Natural killer cell treated with Interleukin-12 subunit alpha and Interleukin-12 subunit beta and Interleukin-15 and Interleukin-18, amount 100 ng/mL, for 72 hours (primary cell): ENCODE measurements around the gene PARVG. TPM values are rescaled to one million over a fixed set of nuclear protein-coding genes. Genes with fewer than 3 reads are reported as not detected.

Experiments
- ATAC-seq, 2 donors: fragments of 150-1000 bp; cut with Tn5 transposase in 1 of 2; sonication (Bioruptor Pico), chemical (Tn5 transposase) in 1 of 2; 2 replicates each; pipeline ENCODE4 v1.10.0; 2021
- DNase-seq: peaks from one replicate; pipeline ENCODE4 v3.0.0; 2022; ENCODE audit warnings: low spot score
- H3K27ac Mint-ChIP-seq, 2 donors: 1 replicate in 1 of 2; 2 replicates in 1 of 2; pipeline ENCODE4 v1.8.0; 2022; ENCODE audit warnings: mixed read lengths in 2 of 2, mild to moderate bottlenecking in 1 of 2, moderate library complexity in 1 of 2
- H3K27me3 Mint-ChIP-seq, 2 donors: 1 replicate in 1 of 2; 2 replicates in 1 of 2; pipeline ENCODE4 v1.8.0; 2022; ENCODE audit warnings: mixed read lengths in 2 of 2
- H3K36me3 Mint-ChIP-seq: one replicate; pipeline ENCODE4 v1.8.0; 2022; ENCODE audit warnings: mixed read lengths
- H3K4me1 Mint-ChIP-seq, 2 donors: 1 replicate in 1 of 2; 2 replicates in 1 of 2; pipeline ENCODE4 v1.8.0; 2022; ENCODE audit warnings: low read depth in 2 of 2, mixed read lengths in 2 of 2, mild to moderate bottlenecking in 1 of 2
- H3K4me3 Mint-ChIP-seq: one replicate; pipeline ENCODE4 v1.8.0; 2022; ENCODE audit warnings: mixed read lengths
- H3K9me3 Mint-ChIP-seq: 2 replicates; pipeline ENCODE4 v1.8.0; 2022; ENCODE audit warnings: mixed read lengths
- total RNA-seq, 2 donors: library from RNA; stranded (reverse); gene quantifications; one replicate each; pipeline ENCODE4 v1.2.3, GENCODE V29; 2022

Gene PARVG
- total RNA-seq, 2 donors from 2014 or later: 64.6 to 85.8 TPM

- DNase-seq: no peak
- Mint-ChIP-seq H3K9me3 (no peaks in the 10 kb centered on the region), H3K4me1 (no peaks in the 10 kb centered on the region), H3K4me3 (no peak overlapping the region), H3K27ac (no peak overlapping the region), H3K27me3 (peaks cover 0 to 2% of the 10 kb centered on the region in 2 donors), H3K36me3 (no peaks in the 10 kb centered on the region)
- no peak for ATAC-seq
Observed at GRCh38 chr22:44161673-44162072, 19.1 kb upstream of the PARVG start.

GRCh38 chr22:44162960-44163359 is 17.8 kb upstream of the PARVG start:
- no peak overlapping the region for H3K27ac Mint-ChIP-seq
- H3K4me1 Mint-ChIP-seq: no peaks in the 10 kb centered on the region

GRCh38 chr22:44163536-44163935 is 17.2 kb upstream of the PARVG start:
- H3K27ac Mint-ChIP-seq: no peak overlapping the region
- H3K36me3 Mint-ChIP-seq: no peaks in the 10 kb centered on the region
- no peak overlapping the region for H3K4me3 Mint-ChIP-seq
- DNase-seq (no peak), ATAC-seq (no peak)
- no peaks in the 10 kb centered on the region for H3K4me1 Mint-ChIP-seq
- no peaks in the 10 kb centered on the region for H3K9me3 Mint-ChIP-seq
- H3K27me3 Mint-ChIP-seq: peaks cover 0 to 2% of the 10 kb centered on the region in 2 donors

More at GRCh38 chr22:44162960-44163359, 17.8 kb upstream of the PARVG start:
- DNase-seq (no peak), ATAC-seq (no peak)
- Mint-ChIP-seq H3K27me3 (peaks cover 0 to 2% of the 10 kb centered on the region in 2 donors), H3K36me3 (no peaks in the 10 kb centered on the region), H3K4me3 (no peak overlapping the region), H3K9me3 (no peaks in the 10 kb centered on the region)

- Mint-ChIP-seq H3K36me3 (no peaks in the 10 kb centered on the region), H3K27me3 (peaks cover 0 to 2% of the 10 kb centered on the region in 2 donors), H3K27ac (no peak overlapping the region), H3K4me3 (no peak overlapping the region), H3K9me3 (no peaks in the 10 kb centered on the region), H3K4me1 (no peaks in the 10 kb centered on the region)
- ATAC-seq (no peak), DNase-seq (no peak)
Observed at GRCh38 chr22:44164031-44164430, 16.7 kb upstream of the PARVG start.

- no peak overlapping the region for H3K27ac Mint-ChIP-seq
- DNase-seq (no peak), ATAC-seq (no peak)
- no peaks in the 10 kb centered on the region for H3K9me3 Mint-ChIP-seq
- H3K4me1 Mint-ChIP-seq: no peaks in the 10 kb centered on the region
- no peak overlapping the region for H3K4me3 Mint-ChIP-seq
- no peaks in the 10 kb centered on the region for H3K36me3 Mint-ChIP-seq
- peaks cover 0 to 2% of the 10 kb centered on the region in 2 donors for H3K27me3 Mint-ChIP-seq
Observed at GRCh38 chr22:44165286-44165874, 15.3 kb upstream of the PARVG start.

GRCh38 chr22:44166498-44167276 is 14.0 kb upstream of the PARVG start:
- H3K4me1 Mint-ChIP-seq: no peaks in the 10 kb centered on the region
- no peaks in the 10 kb centered on the region for H3K27me3 Mint-ChIP-seq
- H3K27ac Mint-ChIP-seq: no peak overlapping the region
- no peak for ATAC-seq
- no peaks in the 10 kb centered on the region for H3K36me3 Mint-ChIP-seq
- H3K4me3 Mint-ChIP-seq: no peak overlapping the region
- no peaks in the 10 kb centered on the region for H3K9me3 Mint-ChIP-seq
- no peak for DNase-seq

GRCh38 chr22:44167501-44167900 is 13.2 kb upstream of the PARVG start:
- H3K4me1 Mint-ChIP-seq: no peaks in the 10 kb centered on the region
- DNase-seq (no peak), ATAC-seq (peak in 1 of 2 donors; percentile 33)
- H3K27ac Mint-ChIP-seq: no peak overlapping the region
- H3K4me3 Mint-ChIP-seq: no peak overlapping the region
- no peaks in the 10 kb centered on the region for H3K27me3 Mint-ChIP-seq
- H3K36me3 Mint-ChIP-seq: no peaks in the 10 kb centered on the region
- no peaks in the 10 kb centered on the region for H3K9me3 Mint-ChIP-seq

- Mint-ChIP-seq H3K27me3 (no peaks in the 10 kb centered on the region), H3K27ac (no peak overlapping the region), H3K4me1 (no peaks in the 10 kb centered on the region), H3K4me3 (no peak overlapping the region), H3K36me3 (no peaks in the 10 kb centered on the region), H3K9me3 (no peaks in the 10 kb centered on the region)
- no peak for DNase-seq
- ATAC-seq: no peak
Observed at GRCh38 chr22:44168206-44168605, 12.5 kb upstream of the PARVG start.

GRCh38 chr22:44170470-44170869 is 10.3 kb upstream of the PARVG start:
- Mint-ChIP-seq H3K9me3 (no peaks in the 10 kb centered on the region), H3K36me3 (no peaks in the 10 kb centered on the region), H3K27ac (no peak overlapping the region), H3K27me3 (peaks cover 0 to 6% of the 10 kb centered on the region in 2 donors), H3K4me1 (no peaks in the 10 kb centered on the region), H3K4me3 (no peak overlapping the region)
- no peak for DNase-seq
- no peak for ATAC-seq

GRCh38 chr22:44171561-44171960 is 9.2 kb upstream of the PARVG start:
- H3K36me3 Mint-ChIP-seq: no peaks in the 10 kb centered on the region
- no peak overlapping the region for H3K4me3 Mint-ChIP-seq
- no peak overlapping the region for H3K27ac Mint-ChIP-seq
- DNase-seq (no peak), ATAC-seq (no peak)
- H3K4me1 Mint-ChIP-seq: no peaks in the 10 kb centered on the region
- H3K9me3 Mint-ChIP-seq: no peaks in the 10 kb centered on the region
- H3K27me3 Mint-ChIP-seq: peaks cover 0 to 6% of the 10 kb centered on the region in 2 donors

GRCh38 chr22:44172370-44173108 is 8.2 kb upstream of the PARVG start:
- H3K9me3 Mint-ChIP-seq: no peaks in the 10 kb centered on the region
- no peak overlapping the region for H3K4me3 Mint-ChIP-seq
- DNase-seq: no peak
- H3K27ac Mint-ChIP-seq: no peak overlapping the region
- no peaks in the 10 kb centered on the region for H3K36me3 Mint-ChIP-seq
- peak in 1 of 2 donors; percentile 43 for ATAC-seq
- H3K4me1 Mint-ChIP-seq: no peaks in the 10 kb centered on the region
- H3K27me3 Mint-ChIP-seq: peaks cover 0 to 6% of the 10 kb centered on the region in 2 donors

GRCh38 chr22:44173154-44173553 is 7.6 kb upstream of the PARVG start:
- Mint-ChIP-seq H3K9me3 (no peaks in the 10 kb centered on the region), H3K27me3 (peaks cover 0 to 6% of the 10 kb centered on the region in 2 donors), H3K36me3 (no peaks in the 10 kb centered on the region), H3K4me1 (no peaks in the 10 kb centered on the region), H3K4me3 (no peak overlapping the region), H3K27ac (no peak overlapping the region)
- ATAC-seq (no peak), DNase-seq (no peak)

- DNase-seq (no peak), ATAC-seq (no peak)
- no peak overlapping the region for H3K27ac Mint-ChIP-seq
- H3K4me1 Mint-ChIP-seq: peaks cover 2 to 6% of the 10 kb centered on the region in 2 donors
- H3K4me3 Mint-ChIP-seq: no peak overlapping the region
- no peaks in the 10 kb centered on the region for H3K9me3 Mint-ChIP-seq
- H3K36me3 Mint-ChIP-seq: no peaks in the 10 kb centered on the region
- peaks cover 0 to 6% of the 10 kb centered on the region in 2 donors for H3K27me3 Mint-ChIP-seq
Observed at GRCh38 chr22:44175676-44176075, 5.0 kb upstream of the PARVG start.
